HFFc6 (cell line): ENCODE data around the gene MAST4. TPM values are rescaled to one million over a fixed set of nuclear protein-coding genes. Genes with fewer than 3 reads are reported as not detected.
"Not testable (repeated sequence)": the region's sequence is repeated elsewhere in the genome, so short reads cannot be mapped to it uniquely, and the experiment has no call there.

Experiments
- DNase-seq: peaks from one replicate; pipeline ENCODE4 v3.0.0-alpha.2; 2018
- H3K27ac Mint-ChIP-seq: 2 replicates; pipeline ENCODE4 v1.8.0; 2020; ENCODE audit warnings: mild to moderate bottlenecking, mixed read lengths
- H3K27me3 Mint-ChIP-seq: 2 replicates; pipeline ENCODE4 v1.8.0; 2021; ENCODE audit warnings: mild to moderate bottlenecking, moderate library complexity, mixed read lengths; ENCODE audit not compliant: insufficient read depth
- H3K36me3 Mint-ChIP-seq: 2 replicates; pipeline ENCODE4 v1.8.0; 2021; ENCODE audit warnings: low read depth, mixed read lengths
- H3K4me1 Mint-ChIP-seq: 2 replicates; pipeline ENCODE4 v1.8.0; 2020; ENCODE audit warnings: low read depth, mixed read lengths
- H3K4me3 Mint-ChIP-seq: 2 replicates; pipeline ENCODE4 v1.8.0; 2020; ENCODE audit warnings: mild to moderate bottlenecking, moderate library complexity, mixed read lengths
- H3K9me3 Mint-ChIP-seq: 2 replicates; pipeline ENCODE4 v1.8.0; 2020; ENCODE audit warnings: mild to moderate bottlenecking, mixed read lengths
- total RNA-seq, 6 experiments: library from RNA; stranded (reverse); fragmentation: NEBNext Ultra II Directional; extraction: Animal tissue kit (Norgen Biotek cat#: 25700); gene quantifications; 2 replicates in 1 of 6; 3 replicates in 5 of 6; pipeline ENCODE4 v1.2.3, GENCODE V29; 2021
- TF ChIP-seq, protein P1 (sequence below): fragments of 200-600 bp; sonication (generic); IDR thresholded peaks from 2 replicates; pipeline ENCODE4 v1.5.0; 2021; ENCODE audit warnings: antibody characterized with exemption, mild to moderate bottlenecking

Gene MAST4
- total RNA-seq, 6 experiments from 2014 or later, result 3.0 to 5.6 (median 3.9) TPM

DNA sequence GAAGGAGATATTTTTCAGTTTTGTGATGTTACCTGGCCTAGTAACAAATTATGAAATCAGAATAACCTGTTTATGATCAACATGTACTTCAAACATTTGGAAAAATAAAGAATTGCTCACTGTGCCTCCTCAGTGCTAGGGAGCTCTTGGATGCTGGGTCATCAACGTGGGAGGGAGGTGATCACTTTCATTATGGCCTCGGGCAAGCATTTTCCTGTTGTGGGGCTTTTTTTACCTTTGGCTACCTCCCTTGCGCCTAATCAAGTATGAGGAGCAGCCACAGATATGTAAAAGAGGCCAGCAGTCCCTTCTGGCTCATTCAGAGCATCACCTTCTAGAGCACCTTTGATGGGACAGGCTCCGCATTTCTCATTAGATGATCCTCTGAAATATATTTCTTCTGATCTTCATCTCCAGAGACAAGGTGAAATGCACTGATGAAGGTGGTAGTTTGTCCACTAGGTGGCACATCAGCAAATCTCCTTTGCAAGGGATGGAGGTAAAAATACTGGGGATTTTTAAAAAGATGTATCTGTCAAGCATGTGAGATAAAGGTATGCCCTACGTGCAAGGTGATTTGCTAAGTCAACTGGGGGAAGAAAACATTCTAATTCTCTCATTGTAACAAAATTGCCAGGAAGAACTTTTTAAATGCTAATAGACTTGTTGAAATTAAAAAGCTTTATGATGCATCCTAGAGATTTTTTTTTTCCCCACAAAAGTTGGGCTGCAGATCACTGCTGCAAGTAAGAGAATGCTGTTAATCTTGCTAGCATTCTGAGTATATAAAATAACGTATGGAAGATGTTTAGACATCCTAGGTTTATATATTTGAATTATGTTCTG, 218.2 kb downstream of the MAST4 start:
- H3K36me3 Mint-ChIP-seq, result no peaks in the 10 kb centered on the region
- peak; percentile 57 for DNase-seq
- H3K27me3 Mint-ChIP-seq, result peaks cover 20% of the 10 kb centered on the region
- H3K27ac Mint-ChIP-seq, result no peak overlapping the region
- H3K4me3 Mint-ChIP-seq, result no peak overlapping the region
- TF ChIP-seq, protein P1, sequence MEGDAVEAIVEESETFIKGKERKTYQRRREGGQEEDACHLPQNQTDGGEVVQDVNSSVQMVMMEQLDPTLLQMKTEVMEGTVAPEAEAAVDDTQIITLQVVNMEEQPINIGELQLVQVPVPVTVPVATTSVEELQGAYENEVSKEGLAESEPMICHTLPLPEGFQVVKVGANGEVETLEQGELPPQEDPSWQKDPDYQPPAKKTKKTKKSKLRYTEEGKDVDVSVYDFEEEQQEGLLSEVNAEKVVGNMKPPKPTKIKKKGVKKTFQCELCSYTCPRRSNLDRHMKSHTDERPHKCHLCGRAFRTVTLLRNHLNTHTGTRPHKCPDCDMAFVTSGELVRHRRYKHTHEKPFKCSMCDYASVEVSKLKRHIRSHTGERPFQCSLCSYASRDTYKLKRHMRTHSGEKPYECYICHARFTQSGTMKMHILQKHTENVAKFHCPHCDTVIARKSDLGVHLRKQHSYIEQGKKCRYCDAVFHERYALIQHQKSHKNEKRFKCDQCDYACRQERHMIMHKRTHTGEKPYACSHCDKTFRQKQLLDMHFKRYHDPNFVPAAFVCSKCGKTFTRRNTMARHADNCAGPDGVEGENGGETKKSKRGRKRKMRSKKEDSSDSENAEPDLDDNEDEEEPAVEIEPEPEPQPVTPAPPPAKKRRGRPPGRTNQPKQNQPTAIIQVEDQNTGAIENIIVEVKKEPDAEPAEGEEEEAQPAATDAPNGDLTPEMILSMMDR, result peak; percentile 92
- H3K4me1 Mint-ChIP-seq, result no peaks in the 10 kb centered on the region
- no peaks in the 10 kb centered on the region for H3K9me3 Mint-ChIP-seq

DNA sequence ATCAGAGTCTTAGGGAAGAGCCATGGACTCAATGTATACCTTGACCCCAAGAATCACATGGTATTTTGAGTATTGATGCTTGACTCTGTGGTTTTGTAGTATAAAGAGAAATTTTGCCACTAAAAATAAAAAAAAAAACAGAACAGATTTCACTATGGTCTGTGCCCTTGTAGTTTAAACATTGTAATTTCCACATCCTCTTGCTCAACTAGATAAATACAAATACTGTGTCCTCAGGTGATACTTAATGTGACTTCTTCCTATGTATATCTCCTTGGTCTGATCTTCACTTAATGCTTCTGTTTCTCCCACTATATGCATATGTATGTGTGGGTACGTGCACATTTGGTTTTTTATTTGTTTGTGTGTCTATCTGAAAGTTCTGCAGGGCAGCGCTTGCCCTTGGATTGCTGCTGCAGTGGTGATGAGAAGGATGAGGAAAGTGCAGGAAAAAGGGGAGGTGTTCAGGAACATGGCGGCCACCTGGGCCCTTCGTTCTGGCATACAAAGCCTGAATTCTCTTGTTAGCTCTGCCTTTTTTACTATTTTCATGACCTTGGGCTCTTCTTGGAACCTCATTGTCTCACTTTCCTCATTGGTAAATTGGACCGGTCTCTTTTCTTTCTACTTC, 222.2 kb downstream of the MAST4 start:
- Mint-ChIP-seq H3K4me3 (no peak overlapping the region), H3K9me3 (no peaks in the 10 kb centered on the region), H3K27me3 (peaks cover 10% of the 10 kb centered on the region), H3K4me1 (no peaks in the 10 kb centered on the region), H3K36me3 (no peaks in the 10 kb centered on the region), H3K27ac (no peak overlapping the region)
- TF ChIP-seq, protein P1, result no peak
- no peak for DNase-seq

DNA sequence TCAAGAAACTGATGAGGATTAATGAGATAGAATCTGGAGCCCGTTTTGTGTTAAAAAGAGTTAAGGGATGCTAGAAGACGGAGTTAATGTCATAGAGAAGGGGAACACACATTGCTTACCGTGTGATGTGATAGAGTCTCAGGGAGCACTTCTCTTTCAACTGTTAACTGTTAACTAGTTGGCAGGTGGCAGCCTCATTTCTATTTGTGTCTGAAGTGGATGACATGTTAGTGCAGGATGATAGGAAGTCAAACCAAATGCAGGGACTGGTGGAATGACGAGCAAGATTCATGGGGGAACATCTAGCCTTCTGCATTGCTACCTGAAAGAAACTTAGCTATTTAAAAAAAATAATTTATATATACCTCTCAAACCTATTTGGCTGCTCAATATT, 222.7 kb downstream of the MAST4 start:
- no peak overlapping the region for H3K4me3 Mint-ChIP-seq
- H3K36me3 Mint-ChIP-seq, result no peaks in the 10 kb centered on the region
- TF ChIP-seq, protein P1, result no peak
- peaks cover 11% of the 10 kb centered on the region for H3K27me3 Mint-ChIP-seq
- no peak overlapping the region for H3K27ac Mint-ChIP-seq
- H3K4me1 Mint-ChIP-seq, result no peaks in the 10 kb centered on the region
- no peaks in the 10 kb centered on the region for H3K9me3 Mint-ChIP-seq
- DNase-seq, result no peak

DNA sequence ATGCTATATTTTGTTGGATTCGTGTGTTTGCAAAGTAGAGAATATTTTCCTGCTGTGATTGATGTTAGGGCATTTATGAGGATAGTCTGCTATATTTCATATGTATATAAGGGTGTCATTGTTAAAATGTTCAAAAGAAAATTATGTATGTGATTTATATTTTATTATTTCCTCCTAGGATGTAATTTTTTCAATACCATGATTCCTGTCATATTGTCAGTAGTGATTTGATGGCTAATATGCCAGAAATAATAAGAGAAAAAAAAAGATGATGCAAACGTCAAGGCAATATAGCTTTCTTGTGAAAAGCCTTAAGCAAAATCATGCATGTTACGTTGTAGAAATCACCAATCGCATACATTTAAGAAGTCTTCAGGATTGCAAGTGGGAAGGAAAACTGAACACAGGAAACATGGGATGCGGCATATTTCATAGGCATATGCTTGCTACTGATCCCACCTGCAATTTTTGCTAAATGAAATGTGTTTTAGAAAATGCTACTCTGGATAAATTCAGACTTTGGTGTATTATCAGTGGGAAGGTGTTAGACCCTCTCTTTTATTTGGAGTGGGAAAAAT, 224.5 kb downstream of the MAST4 start:
- TF ChIP-seq, protein P1, result no peak
- peaks cover 7% of the 10 kb centered on the region for H3K27me3 Mint-ChIP-seq
- H3K9me3 Mint-ChIP-seq, result no peaks in the 10 kb centered on the region
- no peaks in the 10 kb centered on the region for H3K4me1 Mint-ChIP-seq
- H3K36me3 Mint-ChIP-seq, result no peaks in the 10 kb centered on the region
- no peak overlapping the region for H3K4me3 Mint-ChIP-seq
- DNase-seq, result no peak
- H3K27ac Mint-ChIP-seq, result no peak overlapping the region

DNA sequence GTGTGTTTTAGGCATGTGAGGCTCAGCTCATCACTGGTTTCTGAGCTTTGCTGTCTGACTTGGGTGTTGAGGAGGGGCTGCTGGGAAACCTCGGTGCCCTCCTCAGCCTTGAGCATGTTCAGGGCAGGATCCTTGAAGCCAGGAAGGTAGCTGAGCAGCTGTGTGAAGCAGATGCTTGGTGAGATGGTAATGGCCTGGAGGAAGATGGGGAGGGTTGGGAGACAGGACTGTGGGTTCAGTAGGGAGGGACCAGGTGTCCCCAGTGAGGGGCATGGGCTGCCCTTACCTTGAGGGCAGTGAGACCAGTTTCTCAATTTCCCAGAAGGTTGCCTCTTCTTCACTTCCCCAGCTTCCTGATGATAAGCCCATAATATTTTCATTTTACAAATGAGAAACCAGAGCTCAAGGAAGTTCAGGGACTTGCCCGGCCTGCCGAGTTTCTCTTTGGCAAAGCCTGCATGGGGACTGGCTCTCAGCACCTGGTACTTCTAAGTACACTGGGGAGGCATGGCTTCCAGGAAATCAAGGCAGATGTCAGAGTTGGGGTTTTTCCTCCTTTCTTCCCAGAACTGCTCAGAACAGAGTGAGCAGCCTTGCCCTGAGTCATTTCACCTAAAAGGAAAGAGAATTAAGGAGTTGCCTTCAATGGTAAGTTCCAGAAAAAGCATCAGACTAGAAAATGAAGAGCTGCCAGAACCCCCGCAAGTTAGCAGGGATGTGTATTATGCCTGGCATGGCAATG, 225.7 kb downstream of the MAST4 start:
- H3K27me3 Mint-ChIP-seq, result peaks cover 10% of the 10 kb centered on the region; the same call in 1 of the 2 replicates
- H3K36me3 Mint-ChIP-seq, result no peaks in the 10 kb centered on the region
- no peak overlapping the region for H3K27ac Mint-ChIP-seq
- no peak for DNase-seq
- no peaks in the 10 kb centered on the region for H3K4me1 Mint-ChIP-seq
- H3K4me3 Mint-ChIP-seq, result no peak overlapping the region
- H3K9me3 Mint-ChIP-seq, result no peaks in the 10 kb centered on the region
- TF ChIP-seq, protein P1, result no peak

DNA sequence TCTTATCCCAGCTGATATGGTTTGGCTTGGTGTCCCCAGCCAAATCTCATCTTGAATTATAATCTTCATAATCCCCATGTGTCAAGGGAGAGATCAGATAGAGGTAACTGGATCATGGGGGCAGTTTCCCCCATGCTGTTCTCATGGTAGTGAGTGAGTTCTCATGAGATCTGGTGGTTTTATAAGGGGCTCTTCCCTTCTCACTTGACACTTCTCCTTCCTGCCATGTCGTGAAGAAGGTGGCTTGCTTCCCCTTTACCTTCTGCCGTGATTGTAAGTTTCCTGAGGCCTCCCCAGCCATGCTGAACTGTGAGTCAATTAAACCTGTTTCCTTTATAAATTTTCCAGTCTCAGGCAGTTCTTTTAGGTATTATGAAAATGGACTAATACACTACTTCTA, 226.7 kb downstream of the MAST4 start:
- not testable (repeated sequence) for H3K4me3 Mint-ChIP-seq, H3K9me3 Mint-ChIP-seq, H3K27me3 Mint-ChIP-seq, H3K36me3 Mint-ChIP-seq, DNase-seq, H3K27ac Mint-ChIP-seq, H3K4me1 Mint-ChIP-seq
